ENCODE results near the gene NUP107.

The NUP107 gene

DNA sequence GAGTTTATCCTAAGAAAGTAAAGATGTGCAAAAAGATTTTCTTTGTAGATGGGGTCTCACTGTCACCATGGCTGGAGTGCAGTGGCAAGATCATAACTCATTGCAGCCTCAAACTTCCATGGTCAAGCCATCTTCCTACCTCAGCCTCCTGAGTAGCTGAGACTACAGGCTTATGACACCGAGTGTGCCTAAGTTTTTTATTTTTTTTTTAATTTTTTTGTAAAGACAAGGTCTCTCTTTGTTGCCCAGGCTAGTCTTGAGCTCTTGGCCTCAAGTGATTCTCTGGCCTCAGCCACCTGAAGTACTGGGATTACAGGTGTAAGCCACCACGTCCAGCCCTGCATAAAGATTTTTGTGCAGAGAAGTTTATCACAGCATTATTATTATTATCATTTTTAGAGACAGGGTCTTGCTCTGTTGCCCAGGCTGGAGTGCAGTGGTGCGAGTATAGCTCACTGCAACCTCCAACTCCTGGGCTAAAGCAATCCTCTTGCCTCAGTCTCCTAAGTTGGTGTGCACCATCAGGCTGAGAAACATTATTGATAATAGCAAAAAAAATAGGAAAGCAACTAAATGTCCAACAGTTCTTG, 101.9 kb downstream of the NUP107 start:
- TF ChIP-seq, protein P1, sequence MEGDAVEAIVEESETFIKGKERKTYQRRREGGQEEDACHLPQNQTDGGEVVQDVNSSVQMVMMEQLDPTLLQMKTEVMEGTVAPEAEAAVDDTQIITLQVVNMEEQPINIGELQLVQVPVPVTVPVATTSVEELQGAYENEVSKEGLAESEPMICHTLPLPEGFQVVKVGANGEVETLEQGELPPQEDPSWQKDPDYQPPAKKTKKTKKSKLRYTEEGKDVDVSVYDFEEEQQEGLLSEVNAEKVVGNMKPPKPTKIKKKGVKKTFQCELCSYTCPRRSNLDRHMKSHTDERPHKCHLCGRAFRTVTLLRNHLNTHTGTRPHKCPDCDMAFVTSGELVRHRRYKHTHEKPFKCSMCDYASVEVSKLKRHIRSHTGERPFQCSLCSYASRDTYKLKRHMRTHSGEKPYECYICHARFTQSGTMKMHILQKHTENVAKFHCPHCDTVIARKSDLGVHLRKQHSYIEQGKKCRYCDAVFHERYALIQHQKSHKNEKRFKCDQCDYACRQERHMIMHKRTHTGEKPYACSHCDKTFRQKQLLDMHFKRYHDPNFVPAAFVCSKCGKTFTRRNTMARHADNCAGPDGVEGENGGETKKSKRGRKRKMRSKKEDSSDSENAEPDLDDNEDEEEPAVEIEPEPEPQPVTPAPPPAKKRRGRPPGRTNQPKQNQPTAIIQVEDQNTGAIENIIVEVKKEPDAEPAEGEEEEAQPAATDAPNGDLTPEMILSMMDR (IDR thresholded peaks at IDR 0.05; ENCODE audit: low read depth, low read length) = no peak
- DNase-seq (ENCODE audit: low read depth in 2 of 2) = no peak
- H3K4me3 ChIP-seq (replicated peaks in 1 of 2; ENCODE audit: low read depth in 2 of 2, low read length in 2 of 2) = no peak overlapping the region

DNA sequence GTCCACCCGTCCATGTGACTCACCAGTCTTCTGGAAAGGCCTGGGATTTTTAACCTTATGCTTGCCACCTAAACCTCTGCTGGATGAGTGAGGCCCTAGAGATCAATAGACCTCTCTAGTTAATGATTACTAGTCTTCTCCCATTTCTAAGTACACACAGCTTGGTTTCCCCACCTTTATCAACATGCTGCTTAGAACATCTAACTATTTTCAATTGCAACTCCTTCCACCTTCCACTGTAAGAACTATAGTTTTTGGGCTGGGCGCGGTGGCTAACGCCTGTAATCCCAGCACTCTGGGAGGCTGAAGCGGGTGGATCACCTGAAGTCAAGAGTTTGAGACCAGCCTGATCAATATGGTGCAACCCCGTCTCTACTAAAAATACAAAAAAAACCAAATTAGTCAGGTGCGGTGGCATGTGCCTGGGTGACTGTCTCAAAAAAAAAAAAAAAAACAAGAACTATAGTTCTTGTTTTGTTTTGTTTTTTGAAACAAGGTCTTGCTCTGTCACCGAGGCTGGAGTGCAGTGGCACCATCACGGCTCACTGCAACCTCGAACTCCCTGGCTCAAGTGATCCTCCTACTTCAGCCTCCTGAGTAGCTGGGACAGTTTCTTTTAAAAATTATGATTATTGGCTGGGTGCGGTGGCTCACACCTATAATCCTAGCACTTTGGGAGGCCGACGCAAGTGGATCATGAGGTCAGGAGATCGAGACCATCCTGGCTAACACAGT, 102.5 kb downstream of the NUP107 start:
- H3K4me3 ChIP-seq (replicated peaks in 1 of 2; ENCODE audit: low read depth in 2 of 2, low read length in 2 of 2) = no peak overlapping the region
- TF ChIP-seq, protein P1 (IDR thresholded peaks at IDR 0.05; ENCODE audit: low read depth, low read length) = no peak
- no peak for DNase-seq (ENCODE audit: low read depth in 2 of 2)

DNA sequence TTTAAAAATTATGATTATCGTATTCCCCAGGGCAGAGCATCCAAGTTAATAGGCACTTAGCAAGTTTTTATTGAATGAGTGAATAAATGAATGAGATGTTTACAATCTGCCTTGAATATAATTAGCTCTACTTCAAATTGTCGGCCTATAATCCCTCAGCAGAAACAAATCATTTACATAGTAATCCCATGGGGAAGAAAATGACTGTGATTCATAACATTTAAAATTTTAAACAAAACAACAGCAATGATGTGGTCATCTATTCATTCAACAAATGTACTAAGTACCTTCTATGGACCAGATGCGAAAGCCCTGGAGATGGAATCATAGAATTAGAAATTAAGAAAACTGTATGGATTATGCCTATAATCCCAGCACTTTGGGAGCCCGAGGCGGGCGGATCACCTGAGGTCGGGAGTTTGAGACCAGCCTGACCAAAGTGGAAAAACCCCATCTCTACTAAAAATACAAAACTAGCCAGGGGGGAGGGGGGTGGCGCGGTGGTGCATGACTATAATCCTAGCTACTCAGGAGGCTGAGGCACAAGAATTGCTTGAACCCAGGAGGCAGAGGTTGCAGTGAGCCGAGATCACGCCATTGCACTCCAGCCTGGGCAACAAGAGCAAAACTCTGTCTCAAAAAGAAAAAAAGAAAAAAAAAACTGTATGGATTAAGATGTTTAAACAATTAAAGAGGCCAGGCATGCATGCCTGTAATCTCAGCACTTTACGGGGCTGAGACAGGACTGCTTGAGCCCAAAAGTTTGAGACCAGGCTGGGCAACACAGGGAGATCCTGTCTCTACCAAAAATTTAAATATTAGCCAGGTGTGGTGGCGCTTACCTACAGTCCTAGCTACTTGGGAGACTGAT, 103.5 kb downstream of the NUP107 start:
- peak in 1 of 2 donors; percentile 76 for DNase-seq (ENCODE audit: low read depth in 2 of 2)
- no peak overlapping the region for H3K4me3 ChIP-seq (replicated peaks in 1 of 2; ENCODE audit: low read depth in 2 of 2, low read length in 2 of 2)
- TF ChIP-seq, protein P1 (IDR thresholded peaks at IDR 0.05; ENCODE audit: low read depth, low read length) = no peak

DNA sequence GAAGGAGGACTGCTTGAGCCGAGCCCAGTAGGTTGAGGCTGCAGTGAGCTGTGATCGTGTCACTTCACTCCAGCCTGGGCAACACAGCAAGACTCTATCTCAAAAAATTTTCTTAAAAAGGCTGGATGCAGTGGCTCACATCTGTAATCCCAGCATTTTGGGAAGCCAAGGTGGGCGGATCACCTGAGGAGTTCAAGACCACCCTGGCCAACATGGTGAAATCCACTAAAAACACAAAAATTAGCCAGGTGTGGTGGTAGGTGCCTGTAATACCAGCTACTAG, 104.1 kb downstream of the NUP107 start:
- H3K4me3 ChIP-seq (replicated peaks in 1 of 2; ENCODE audit: low read depth in 2 of 2, low read length in 2 of 2) = no peak overlapping the region
- TF ChIP-seq, protein P1 (IDR thresholded peaks at IDR 0.05; ENCODE audit: low read depth, low read length) = no peak
- no peak for DNase-seq (ENCODE audit: low read depth in 2 of 2)

DNA sequence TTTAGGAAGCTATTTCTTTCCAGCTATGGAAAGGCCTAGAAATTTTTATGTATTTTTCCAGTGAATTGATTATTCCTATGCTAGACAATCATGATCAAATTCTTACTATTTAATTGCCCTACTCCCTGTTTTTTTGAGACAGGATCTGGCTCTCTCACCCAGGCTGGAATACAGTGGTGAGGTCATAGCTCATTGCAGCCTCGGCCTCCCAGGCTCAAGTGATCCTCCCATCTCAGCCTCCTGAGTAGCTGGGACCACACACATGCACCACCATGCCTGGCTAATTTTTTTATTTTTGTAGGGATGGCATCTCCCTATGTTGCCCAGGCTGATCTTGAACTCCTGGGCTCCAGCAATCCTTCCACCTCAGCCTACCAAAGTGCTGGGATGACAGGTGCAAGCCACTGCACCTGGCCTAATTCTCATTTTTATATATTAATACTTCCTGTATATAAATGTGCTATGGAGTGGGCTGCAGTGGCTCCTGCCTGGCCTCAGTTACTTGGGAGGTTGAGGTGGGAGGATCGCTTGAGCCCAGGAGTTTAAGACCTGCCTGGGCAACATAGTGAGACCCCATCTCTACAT, 105.2 kb downstream of the NUP107 start:
- DNase-seq (ENCODE audit: low read depth in 2 of 2) = no peak
- no peak overlapping the region for H3K4me3 ChIP-seq (replicated peaks in 1 of 2; ENCODE audit: low read depth in 2 of 2, low read length in 2 of 2)
- TF ChIP-seq, protein P1 (IDR thresholded peaks at IDR 0.05; ENCODE audit: low read depth, low read length) = no peak

DNA sequence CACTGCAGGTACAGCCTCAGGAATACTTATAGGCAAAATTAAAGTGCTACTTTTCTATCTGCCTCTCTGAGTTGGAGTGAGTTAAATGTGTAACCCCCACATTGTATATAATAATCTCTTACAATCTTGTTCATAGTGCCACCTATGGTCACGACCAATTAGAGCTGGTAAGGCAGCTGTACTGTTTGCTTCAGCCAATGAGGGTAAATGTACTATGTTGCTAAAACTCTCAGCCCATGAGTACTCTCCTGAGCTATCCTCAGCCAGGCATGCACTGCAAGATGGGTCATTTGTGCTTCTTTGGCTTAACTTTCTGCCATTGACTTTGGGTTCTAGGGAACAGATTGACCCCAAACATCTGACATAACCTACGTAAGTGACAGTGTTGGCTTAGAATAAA, 106.2 kb downstream of the NUP107 start:
- DNase-seq (ENCODE audit: low read depth in 2 of 2) = peak; percentile 35 to 64

More for the DNA sequence above, 106.2 kb downstream of the NUP107 start:
- TF ChIP-seq, protein P1 (IDR thresholded peaks at IDR 0.05; ENCODE audit: low read depth, low read length) = no peak
- no peak overlapping the region for H3K4me3 ChIP-seq (replicated peaks in 1 of 2; ENCODE audit: low read depth in 2 of 2, low read length in 2 of 2)
